HepG2 (cell line): Measurements from ENCODE around the gene RASL12. TPM values are rescaled to one million over a fixed set of nuclear protein-coding genes. Genes with fewer than 3 reads are reported as not detected.

Source experiments
- CEBPB ChIP-seq: IDR thresholded peaks from 2 replicates; pipeline ENCODE4 v1.6.1; 2011; ENCODE audit warnings: low read depth, low read length, improper control_type of control experiment, borderline replicate concordance
- FOXA3 ChIP-seq: IDR thresholded peaks from 2 replicates; pipeline ENCODE4 v1.6.1; 2016; ENCODE audit warnings: missing genetic modification reagents, missing compliant biosample characterization
- HIVEP1 ChIP-seq: sonication (generic); formaldehyde crosslinking; IDR thresholded peaks from 2 replicates; pipeline ENCODE4 v1.4.0; 2020; ENCODE audit warnings: mild to moderate bottlenecking, missing genetic modification reagents
- MEIS1 ChIP-seq: sonication (generic); formaldehyde crosslinking; IDR thresholded peaks from 2 replicates; pipeline ENCODE4 v1.9.0; 2021; ENCODE audit warnings: mild to moderate bottlenecking, missing genetic modification reagents, moderate library complexity, borderline replicate concordance
- NFRKB ChIP-seq: fragments of 450-650 bp; IDR thresholded peaks from 2 replicates; pipeline ENCODE4 v1.6.1; 2017
- PATZ1 ChIP-seq: sonication (generic); formaldehyde crosslinking; IDR thresholded peaks from 2 replicates; pipeline ENCODE4 v1.4.0; 2020; ENCODE audit warnings: missing genetic modification reagents
- PHF5A ChIP-seq: IDR thresholded peaks from one replicate; pipeline ENCODE4 v1.6.1; 2018; ENCODE audit warnings: low read depth, missing genetic modification reagents; ENCODE audit not compliant: unreplicated experiment
- SIN3B ChIP-seq: fragments of 150-350 bp; IDR thresholded peaks from 2 replicates; pipeline ENCODE4 v1.6.1; 2014; ENCODE audit warnings: low read length
- TBL1XR1 ChIP-seq: fragments of 150-350 bp; IDR thresholded peaks from 2 replicates; pipeline ENCODE4 v1.6.1; 2014; ENCODE audit warnings: borderline replicate concordance, low read length; ENCODE audit not compliant: partially characterized antibody
- TFAP4 ChIP-seq: sonication (generic); IDR thresholded peaks from 2 replicates; pipeline ENCODE4 v1.6.1; 2016; ENCODE audit warnings: low read depth, borderline replicate concordance
- THRA ChIP-seq: sonication (generic); formaldehyde crosslinking; IDR thresholded peaks from 2 replicates; pipeline ENCODE4 v1.4.0; 2020; ENCODE audit warnings: missing genetic modification reagents, borderline replicate concordance
- ZNF235 ChIP-seq: sonication (generic); formaldehyde crosslinking; IDR thresholded peaks from 2 replicates; pipeline ENCODE4 v1.8.1; 2023; ENCODE audit warnings: mild to moderate bottlenecking, missing genetic modification reagents, borderline replicate concordance
- ZNF546 ChIP-seq: sonication (generic); formaldehyde crosslinking; conservative IDR thresholded peaks from 2 replicates; pipeline ENCODE4 v1.8.1; 2023; ENCODE audit warnings: mild to moderate bottlenecking, missing genetic modification reagents
- ZNF556 ChIP-seq: sonication (generic); formaldehyde crosslinking; IDR thresholded peaks from 2 replicates; pipeline ENCODE4 v1.4.0; 2020; ENCODE audit warnings: mild to moderate bottlenecking, missing genetic modification reagents, borderline replicate concordance
- ZNF672 ChIP-seq: sonication (generic); formaldehyde crosslinking; IDR thresholded peaks from 2 replicates; pipeline ENCODE4 v1.8.1; 2022; ENCODE audit warnings: missing genetic modification reagents
- ZNF703 ChIP-seq: sonication (generic); formaldehyde crosslinking; IDR thresholded peaks from 2 replicates; pipeline ENCODE4 v1.5.1; 2020; ENCODE audit warnings: missing genetic modification reagents, mild to moderate bottlenecking, moderate library complexity, borderline replicate concordance
- ZNF75D ChIP-seq: sonication (generic); formaldehyde crosslinking; IDR thresholded peaks from 2 replicates; pipeline ENCODE4 v1.8.1; 2023; ENCODE audit warnings: missing genetic modification reagents, mild to moderate bottlenecking, borderline replicate concordance
- ZSCAN30 ChIP-seq: sonication (generic); formaldehyde crosslinking; IDR thresholded peaks from 2 replicates; pipeline ENCODE4 v1.5.0; 2020; ENCODE audit warnings: mild to moderate bottlenecking, missing genetic modification reagents
- polyA plus RNA-seq, 8 experiments: library from polyadenylated mRNA; depleted of rRNA in 3 of 8; stranded (reverse) in 7 of 8; unstranded in 1 of 8; fragments of >200 nt; fragmentation: Illumina TruSeq in 4 of 8; extraction: Trizol in 4 of 8; gene quantifications; 2 replicates each; pipeline versions ENCODE4 v1.2.1 to v1.2.3, GENCODE V29; 2011 to 2016; ENCODE audit warnings: low read depth in 4 of 8, missing spikeins in 1 of 8, mixed read lengths in 1 of 8; ENCODE audit not compliant: insufficient read depth in 1 of 8
- total RNA-seq, 5 experiments: library from RNA; depleted of rRNA; stranded (reverse); fragments of >200 nt; fragmentation: Illumina TruSeq; extraction: Trizol; gene quantifications; 2 replicates each; pipeline ENCODE4 v1.2.3, GENCODE V29; 2016; ENCODE audit warnings: low read depth in 1 of 5
- TF ChIP-seq, protein P1 (sequence below): sonication (generic); formaldehyde crosslinking; IDR thresholded peaks from 2 replicates; pipeline ENCODE4 v1.4.0; 2020; ENCODE audit warnings: mild to moderate bottlenecking, missing genetic modification reagents
- TF ChIP-seq, protein P2 (sequence below): sonication (generic); formaldehyde crosslinking; IDR thresholded peaks from 2 replicates; pipeline ENCODE4 v1.9.0; 2021; ENCODE audit warnings: missing genetic modification reagents, borderline replicate concordance

RASL12 gene
- total and polyA plus RNA-seq, 2 of the 13 experiments (the other 11 are each of a cell fraction or from before 2014, with no cell fraction given) = 0.16 to 0.55 TPM

DNA sequence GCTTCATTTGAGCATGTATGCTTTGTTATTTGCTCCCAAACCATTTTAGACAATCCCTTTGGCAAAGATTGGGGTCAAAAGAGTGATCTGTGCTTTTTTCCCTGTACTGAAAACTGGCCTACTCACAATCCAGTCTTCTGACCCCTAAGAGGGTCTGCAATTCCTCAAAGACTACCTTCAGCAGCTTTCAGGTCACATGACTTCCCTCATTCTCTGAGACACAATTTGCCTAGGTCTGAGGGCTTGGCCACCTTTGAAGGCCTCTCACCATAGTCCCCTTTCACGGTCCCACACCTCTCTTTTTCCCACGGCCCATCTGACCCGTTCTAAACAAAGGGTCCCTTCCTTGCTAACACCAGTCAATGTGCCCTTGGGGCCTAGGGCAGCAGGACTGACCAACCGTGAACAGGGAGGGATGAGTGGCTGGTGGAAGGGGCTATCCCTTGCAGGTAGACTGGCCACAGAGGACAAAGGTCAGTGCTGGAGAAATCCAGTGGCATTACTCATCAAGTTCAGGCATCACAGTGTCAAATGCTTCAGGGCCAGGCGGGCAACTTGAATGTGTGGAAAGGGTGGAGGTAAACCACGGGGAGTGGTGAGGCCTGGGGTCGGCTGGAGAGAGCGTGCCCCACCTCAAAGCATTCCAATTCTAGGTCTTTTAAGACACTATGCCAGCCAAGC lies 10.8 kb downstream of the RASL12 start (continued):
- TF ChIP-seq, protein P1, sequence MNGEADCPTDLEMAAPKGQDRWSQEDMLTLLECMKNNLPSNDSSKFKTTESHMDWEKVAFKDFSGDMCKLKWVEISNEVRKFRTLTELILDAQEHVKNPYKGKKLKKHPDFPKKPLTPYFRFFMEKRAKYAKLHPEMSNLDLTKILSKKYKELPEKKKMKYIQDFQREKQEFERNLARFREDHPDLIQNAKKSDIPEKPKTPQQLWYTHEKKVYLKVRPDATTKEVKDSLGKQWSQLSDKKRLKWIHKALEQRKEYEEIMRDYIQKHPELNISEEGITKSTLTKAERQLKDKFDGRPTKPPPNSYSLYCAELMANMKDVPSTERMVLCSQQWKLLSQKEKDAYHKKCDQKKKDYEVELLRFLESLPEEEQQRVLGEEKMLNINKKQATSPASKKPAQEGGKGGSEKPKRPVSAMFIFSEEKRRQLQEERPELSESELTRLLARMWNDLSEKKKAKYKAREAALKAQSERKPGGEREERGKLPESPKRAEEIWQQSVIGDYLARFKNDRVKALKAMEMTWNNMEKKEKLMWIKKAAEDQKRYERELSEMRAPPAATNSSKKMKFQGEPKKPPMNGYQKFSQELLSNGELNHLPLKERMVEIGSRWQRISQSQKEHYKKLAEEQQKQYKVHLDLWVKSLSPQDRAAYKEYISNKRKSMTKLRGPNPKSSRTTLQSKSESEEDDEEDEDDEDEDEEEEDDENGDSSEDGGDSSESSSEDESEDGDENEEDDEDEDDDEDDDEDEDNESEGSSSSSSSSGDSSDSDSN = peak; percentile 52; the same call in 1 of the 2 replicates
- TF ChIP-seq ZNF546 (CRISPR knock-in tag) (no peak), ZNF703 (CRISPR knock-in tag) (no peak), THRA (CRISPR knock-in tag) (peak; percentile 48; the same call in 1 of the 2 replicates), ZNF556 (CRISPR knock-in tag) (peak; percentile 62; the same call in 1 of the 2 replicates), HIVEP1 (CRISPR knock-in tag) (peak; percentile 79), NFRKB (no peak), TFAP4 (peak; percentile 51; the same call in 1 of the 2 replicates), ZNF75D (no peak), PATZ1 (CRISPR knock-in tag) (peak; percentile 74), FOXA3 (CRISPR knock-in tag) (peak; percentile 72), SIN3B (peak; percentile 84), TBL1XR1 (no peak), PHF5A (CRISPR knock-in tag) (no peak), MEIS1 (CRISPR knock-in tag) (peak; percentile 66; the same call in 1 of the 2 replicates), ZNF672 (no peak), CEBPB (peak; percentile 33; the same call in 1 of the 2 replicates), ZNF235 (CRISPR knock-in tag) (no peak), ZSCAN30 (CRISPR knock-in tag) (no peak)
- TF ChIP-seq, protein P2, sequence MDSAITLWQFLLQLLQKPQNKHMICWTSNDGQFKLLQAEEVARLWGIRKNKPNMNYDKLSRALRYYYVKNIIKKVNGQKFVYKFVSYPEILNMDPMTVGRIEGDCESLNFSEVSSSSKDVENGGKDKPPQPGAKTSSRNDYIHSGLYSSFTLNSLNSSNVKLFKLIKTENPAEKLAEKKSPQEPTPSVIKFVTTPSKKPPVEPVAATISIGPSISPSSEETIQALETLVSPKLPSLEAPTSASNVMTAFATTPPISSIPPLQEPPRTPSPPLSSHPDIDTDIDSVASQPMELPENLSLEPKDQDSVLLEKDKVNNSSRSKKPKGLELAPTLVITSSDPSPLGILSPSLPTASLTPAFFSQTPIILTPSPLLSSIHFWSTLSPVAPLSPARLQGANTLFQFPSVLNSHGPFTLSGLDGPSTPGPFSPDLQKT (CRISPR knock-in tag) = no peak
